NCI-H2196 treated with DMSO at 0.1 percent for 48 hours (cell line): Measurements from ENCODE around the gene SLC23A3.
"Not testable (repeated sequence)": the region's sequence is repeated elsewhere in the genome, so short reads cannot be mapped to it uniquely, and the experiment has no call there.

Experiments used
- DNase-seq: peaks from one replicate; lab custom pipeline; 2025; ENCODE audit not compliant: unreplicated experiment; lab: John Stamatoyannopoulos, UW

SLC23A3 gene

GRCh38 chr2:219205981-219206327, 36.1 kb upstream of the SLC23A3 start:
- DNase-seq = no peak

- no peak for DNase-seq
These were observed 35.3 kb upstream of the SLC23A3 start for GRCh38 chr2:219205165-219205538.

GRCh38 chr2:219204425-219205164, 34.8 kb upstream of the SLC23A3 start:
- no peak for DNase-seq

- DNase-seq = not testable (repeated sequence)
These were observed 31.5 kb upstream of the SLC23A3 start for GRCh38 chr2:219201331-219201730.

GRCh38 chr2:219200502-219201326, 30.9 kb upstream of the SLC23A3 start:
- not testable (repeated sequence) for DNase-seq

GRCh38 chr2:219199470-219200211, 29.8 kb upstream of the SLC23A3 start:
- no peak for DNase-seq

GRCh38 chr2:219198974-219199373, 29.1 kb upstream of the SLC23A3 start:
- DNase-seq = no peak

- DNase-seq = no peak
These were observed 27.6 kb upstream of the SLC23A3 start for GRCh38 chr2:219197388-219197787.

GRCh38 chr2:219186754-219187456, 17.1 kb upstream of the SLC23A3 start:
- no peak for DNase-seq

- no peak for DNase-seq
These were observed 14.3 kb upstream of the SLC23A3 start for GRCh38 chr2:219184121-219184520.

- no peak for DNase-seq
These were observed 13.4 kb upstream of the SLC23A3 start for GRCh38 chr2:219183151-219183772.

GRCh38 chr2:219182331-219183150, 12.7 kb upstream of the SLC23A3 start:
- no peak for DNase-seq

- DNase-seq = no peak
These were observed 11.7 kb upstream of the SLC23A3 start for GRCh38 chr2:219181531-219181930.

GRCh38 chr2:219180961-219181360, 11.1 kb upstream of the SLC23A3 start:
- DNase-seq = no peak

- DNase-seq = no peak
These were observed 10.0 kb upstream of the SLC23A3 start for GRCh38 chr2:219179601-219180465.

GRCh38 chr2:219178377-219179175, 8.7 kb upstream of the SLC23A3 start:
- DNase-seq = no peak

- DNase-seq = peak; percentile 77
These were observed 7.9 kb upstream of the SLC23A3 start, which contains the start of gene RETREG2 for GRCh38 chr2:219177552-219178376. Gene RETREG2, plus strand, starts transcription at chr2:219178275. Its CDS starts 78 bp downstream, at chr2:219178353.
